ENCODE results near the gene PARVG. TPM values are rescaled to one million over a fixed set of nuclear protein-coding genes. Genes with fewer than 3 reads are reported as not detected.

PARVG gene
- total RNA-seq, 1 donor from 2014 or later, result 3.2 TPM

GRCh38 chr22:44181033-44181911, 547 bp downstream of the PARVG start:
- DNase-seq, result no peak

GRCh38 chr22:44181912-44182587, 1.3 kb downstream of the PARVG start:
- DNase-seq, result no peak

DNA sequence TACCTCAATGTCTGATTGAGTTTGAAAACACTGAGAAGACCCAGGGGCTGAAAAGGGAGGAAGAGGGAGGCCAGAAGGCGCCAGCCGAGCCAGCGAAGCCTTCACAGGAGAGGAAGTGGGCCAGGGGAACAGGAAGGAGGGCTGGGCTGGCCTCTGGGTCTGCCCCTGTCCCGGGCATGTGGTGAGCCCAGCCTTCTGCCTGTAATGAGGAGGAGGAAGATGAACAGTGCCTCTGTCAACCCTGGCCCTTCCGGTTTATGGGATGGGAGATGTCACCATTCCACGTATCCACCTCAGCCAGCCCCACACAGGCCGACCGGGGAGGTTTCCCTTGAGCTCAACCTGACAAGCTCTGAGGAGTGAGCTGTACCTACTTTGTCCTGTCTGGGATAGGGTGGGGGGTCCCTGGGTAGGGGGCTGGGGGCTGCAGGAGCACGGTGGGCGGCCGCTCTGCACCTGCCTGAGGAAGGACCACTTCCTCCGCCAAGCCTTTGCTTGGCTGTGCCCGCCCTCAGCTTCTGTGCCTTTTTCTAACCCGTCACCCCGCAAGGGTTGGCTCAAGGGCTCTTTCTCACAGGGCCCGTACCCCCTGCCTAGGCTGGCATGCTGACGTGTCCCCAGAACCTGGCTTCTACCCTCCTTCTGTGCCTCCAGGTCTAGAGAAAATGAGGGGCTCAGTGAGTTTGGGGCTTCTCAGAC, 2.0 kb downstream of the PARVG start:
- no peak for DNase-seq

- DNase-seq, result no peak
Measured at GRCh38 chr22:44183287-44183588, 2.5 kb downstream of the PARVG start.

GRCh38 chr22:44184006-44184405, 3.3 kb downstream of the PARVG start:
- DNase-seq, result no peak

DNA sequence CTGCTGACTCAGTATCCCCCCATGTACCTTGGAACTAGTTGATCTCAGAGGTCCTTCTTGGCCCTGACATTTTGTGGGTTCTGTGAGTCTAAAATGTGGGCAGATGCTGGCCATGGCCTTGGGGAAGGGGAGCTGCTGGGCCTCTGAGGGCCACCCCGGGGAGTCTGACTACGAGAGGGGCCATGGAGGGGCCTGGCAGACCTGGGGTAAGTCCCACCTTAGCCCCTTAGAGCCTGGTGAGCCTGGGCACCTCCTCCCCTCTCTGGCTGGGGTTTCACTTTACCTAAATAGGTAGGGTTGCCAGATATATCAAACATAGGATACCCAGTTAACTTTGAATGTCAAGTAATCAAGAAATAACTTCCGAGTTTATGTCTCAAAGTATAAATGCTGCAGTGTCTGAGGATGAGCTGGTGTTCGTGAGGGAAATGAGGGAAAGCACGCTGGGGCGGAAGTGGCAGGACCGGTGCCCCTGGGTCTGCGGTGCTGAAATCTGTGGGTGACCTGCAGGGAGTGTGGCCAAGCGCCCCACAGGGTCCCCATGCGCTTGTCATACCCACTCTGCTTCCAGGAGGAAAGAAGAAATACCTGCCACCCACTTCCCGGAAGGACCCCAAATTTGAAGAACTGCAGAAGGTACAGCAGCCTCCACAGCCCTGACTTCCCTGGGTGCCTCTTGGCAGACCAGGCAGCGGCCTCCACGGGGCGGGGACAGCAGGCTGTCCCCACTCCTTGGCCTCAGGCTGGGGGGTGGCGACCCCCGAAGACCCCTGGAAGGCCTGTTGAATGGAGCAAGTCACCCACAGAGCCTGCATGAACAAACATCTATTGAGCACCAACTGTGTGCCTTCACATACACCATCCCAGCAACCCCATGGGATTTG, 4.8 kb downstream of the PARVG start:
- DNase-seq, result no peak

DNA sequence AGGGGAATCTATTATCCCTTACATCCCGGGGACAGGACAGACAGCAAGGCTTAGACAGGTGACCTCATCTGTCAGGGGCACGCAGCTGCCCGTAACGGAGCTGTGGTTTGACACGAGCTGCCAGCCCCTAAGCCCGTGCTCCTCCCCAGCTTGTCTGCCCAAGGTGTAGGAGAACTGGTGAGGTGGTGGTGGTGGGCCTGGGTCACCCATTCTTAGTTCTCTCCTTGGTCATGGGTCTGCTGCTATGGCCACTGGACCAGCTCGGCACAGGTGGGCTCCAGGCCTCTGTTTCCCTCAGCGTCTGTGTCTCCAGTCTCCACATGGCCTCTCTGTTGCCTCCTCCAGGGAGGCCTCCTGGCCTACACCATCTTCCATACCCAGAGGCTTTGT, 5.4 kb downstream of the PARVG start:
- DNase-seq, result no peak

GRCh38 chr22:44186737-44187136, 6.0 kb downstream of the PARVG start:
- no peak for DNase-seq

- no peak for DNase-seq
Measured at GRCh38 chr22:44187652-44188230, 7.0 kb downstream of the PARVG start.

GRCh38 chr22:44188316-44188715, 7.6 kb downstream of the PARVG start:
- no peak for DNase-seq

- DNase-seq, result no peak
Measured at GRCh38 chr22:44188986-44189630, 8.4 kb downstream of the PARVG start.

- DNase-seq, result no peak
Measured at GRCh38 chr22:44190381-44190976, 9.8 kb downstream of the PARVG start.

DNA sequence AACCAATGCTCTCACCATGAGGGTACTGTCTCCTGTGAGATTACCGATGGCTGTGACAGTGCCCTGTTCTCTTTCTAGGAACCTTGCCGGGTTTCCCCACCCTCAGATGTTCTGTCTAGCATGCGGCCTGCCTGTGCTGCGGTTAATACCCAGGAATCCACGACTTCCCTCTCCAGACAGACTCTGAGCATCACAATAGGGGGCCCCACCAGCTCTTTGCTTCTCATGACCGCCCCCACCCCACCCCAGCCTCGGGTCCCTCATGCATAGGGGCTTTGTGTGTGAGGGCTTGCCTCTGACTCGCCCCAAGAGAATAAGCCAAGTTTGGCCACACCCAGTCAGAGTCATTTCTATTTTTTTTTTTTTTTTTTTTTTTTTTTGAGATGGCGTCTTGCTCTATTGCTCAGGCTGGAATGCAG, 10.3 kb downstream of the PARVG start:
- DNase-seq, result no peak

DNA sequence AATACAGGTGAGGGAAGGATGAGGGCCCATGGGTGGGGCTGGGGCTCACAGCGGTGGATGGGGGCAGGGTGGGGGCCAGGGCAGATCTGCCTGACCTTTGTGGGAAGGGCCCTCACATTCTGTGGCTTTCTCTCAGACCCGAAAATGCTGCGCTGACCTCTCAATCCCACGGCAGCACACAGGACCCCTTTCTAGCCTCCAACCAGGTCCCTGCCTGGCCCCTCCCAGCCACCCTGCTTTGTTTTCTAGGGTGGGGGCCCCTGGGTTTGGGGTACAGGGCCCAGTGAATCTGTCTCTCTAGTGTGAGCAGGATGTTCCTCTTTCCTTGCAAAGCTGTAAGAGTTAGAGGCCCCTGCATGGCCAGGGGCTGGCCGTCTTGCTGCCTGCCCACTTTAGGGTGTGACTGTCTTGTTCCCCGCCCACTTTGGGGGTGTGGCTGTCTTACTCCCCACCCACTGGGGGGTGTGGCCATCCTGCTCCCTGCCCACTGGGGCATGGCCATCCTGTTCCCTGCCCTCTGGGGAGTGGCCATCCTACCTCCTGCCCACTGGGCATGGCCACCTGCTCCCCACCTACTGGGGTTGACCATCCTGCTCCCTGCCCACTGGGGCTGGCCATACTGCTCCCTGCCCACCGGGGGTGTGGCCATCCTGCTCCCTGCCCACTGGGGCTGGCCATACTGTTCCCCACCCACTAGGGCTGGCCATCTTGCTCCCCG, 11.5 kb downstream of the PARVG start:
- DNase-seq, result no peak

- DNase-seq, result no peak
Measured at GRCh38 chr22:44192816-44193534, 12.2 kb downstream of the PARVG start.

GRCh38 chr22:44193535-44193891, 12.8 kb downstream of the PARVG start:
- no peak for DNase-seq

DNA sequence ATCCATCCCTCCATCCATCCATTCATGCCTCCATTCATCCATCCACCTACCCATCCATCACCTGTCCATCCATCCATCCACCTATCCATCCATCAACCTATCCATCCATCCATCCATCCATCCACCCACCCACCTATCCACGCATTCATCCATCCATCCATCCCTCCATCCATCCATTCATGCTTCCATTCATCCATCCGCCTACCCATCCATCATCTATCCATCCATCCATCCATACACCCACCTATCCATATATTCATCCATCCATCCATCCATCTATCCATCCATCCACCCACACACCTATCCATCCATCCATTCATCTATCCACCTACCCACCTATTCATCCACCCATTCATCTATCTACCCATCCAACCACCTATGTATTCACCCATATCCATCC, 13.8 kb downstream of the PARVG start:
- DNase-seq, result no peak

- no peak for DNase-seq
Measured at GRCh38 chr22:44195189-44195871, 14.6 kb downstream of the PARVG start.

- DNase-seq, result no peak
Measured at GRCh38 chr22:44196241-44196640, 15.5 kb downstream of the PARVG start.
